HG03432 (cell line): ENCODE data around the gene SH2D1A.
"Not testable (repeated sequence)": the region's sequence is repeated elsewhere in the genome, so short reads cannot be mapped to it uniquely, and the experiment has no call there.

Source experiments
- ATAC-seq: cut with Tn5 transposase; IDR thresholded peaks from one replicate; pipeline ENCODE4 v1.9.1; 2021; ENCODE audit warnings: mild to moderate bottlenecking, moderate library complexity; ENCODE audit not compliant: unreplicated experiment

The SH2D1A gene

DNA sequence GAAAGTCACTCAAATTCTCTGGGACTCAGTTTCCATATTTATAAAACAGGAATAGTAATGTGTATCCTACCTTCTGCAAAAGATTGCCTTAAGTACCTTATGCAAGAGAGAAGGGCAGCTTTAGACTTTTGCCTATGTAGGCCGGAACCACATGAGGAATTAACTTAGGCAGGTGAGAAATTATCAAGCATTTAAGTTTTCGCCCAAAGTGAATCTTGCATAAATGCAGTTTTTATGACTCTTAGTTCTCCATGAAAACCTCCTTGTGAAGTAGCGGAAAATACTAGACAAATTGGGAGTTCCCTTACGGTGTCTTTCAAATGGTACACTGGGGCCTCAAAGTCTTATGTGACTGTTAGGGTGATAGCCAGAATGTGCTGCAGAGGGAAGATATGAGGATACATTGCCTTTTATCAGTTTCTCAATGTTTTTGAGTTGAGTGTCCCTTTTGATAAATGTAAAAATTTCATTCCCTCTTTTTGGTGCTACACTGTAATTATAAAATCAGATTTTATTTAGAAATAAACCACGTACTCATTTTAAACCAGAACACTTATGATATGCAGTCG is 2.6 kb downstream of the SH2D1A start:
- no peak for ATAC-seq

DNA sequence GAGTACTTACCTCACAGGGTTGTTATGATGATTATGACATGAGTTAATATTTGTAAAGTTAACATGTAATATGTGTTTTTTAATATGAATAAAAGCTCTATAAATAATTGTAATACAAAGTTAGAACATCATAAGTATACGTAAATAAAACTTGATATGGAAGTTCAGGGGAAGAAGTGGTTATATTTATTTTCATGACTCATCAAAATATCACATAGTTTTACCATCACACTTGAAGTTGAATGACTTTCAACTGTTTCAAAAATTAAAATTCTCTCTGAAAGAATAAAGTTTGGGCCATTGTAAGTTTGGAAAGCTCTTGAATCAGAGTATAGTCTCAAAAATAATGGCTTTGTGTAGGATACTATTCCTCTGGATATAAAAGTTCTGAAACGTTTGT is 8.3 kb downstream of the SH2D1A start:
- no peak for ATAC-seq

DNA sequence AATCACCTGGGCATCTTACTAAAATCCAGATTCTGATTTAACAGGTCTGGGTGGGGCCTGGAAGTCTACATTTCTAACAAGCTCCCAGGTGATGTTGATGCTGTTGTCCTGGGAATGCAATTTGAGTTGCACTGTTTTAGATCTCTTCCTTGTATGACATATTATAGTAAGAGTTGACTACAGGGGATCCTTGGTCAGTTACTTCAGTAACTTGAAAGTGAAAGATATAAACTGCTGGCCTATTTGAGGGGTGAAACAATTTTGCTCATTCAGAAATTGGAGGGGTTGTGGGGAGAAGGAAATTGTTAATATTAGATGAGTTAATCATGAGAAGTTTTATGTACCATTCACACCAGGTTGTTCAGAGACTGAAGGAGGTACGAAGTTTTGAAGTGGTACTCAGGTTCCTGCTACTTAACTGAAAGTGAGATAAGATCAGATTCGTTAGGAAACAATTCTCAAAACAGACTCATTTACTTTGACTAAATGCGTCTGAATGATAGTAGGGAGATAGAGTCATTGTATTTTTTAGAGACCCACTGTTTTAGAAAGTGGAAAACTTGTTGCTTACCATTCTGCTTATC is 12.5 kb downstream of the SH2D1A start:
- peak; percentile 68 for ATAC-seq

DNA sequence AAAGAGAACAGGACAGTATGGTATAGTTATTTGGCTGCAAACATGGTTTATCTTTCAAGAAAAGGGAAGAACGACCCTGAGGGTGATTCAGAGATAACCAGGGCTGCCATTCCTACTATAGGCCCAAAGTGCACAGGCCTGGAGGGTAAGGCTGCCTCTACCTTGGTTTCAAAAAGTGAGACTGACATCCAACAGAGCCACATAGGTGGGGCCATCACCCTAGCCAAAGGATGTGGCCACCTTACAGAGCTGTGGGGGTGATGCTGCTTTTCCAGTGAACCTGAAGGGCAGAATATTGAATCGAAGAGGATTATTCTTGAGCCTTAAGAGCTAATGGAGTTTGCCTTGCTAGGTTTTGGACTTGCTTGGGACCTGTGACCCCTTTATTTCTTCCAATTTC is 15.7 kb downstream of the SH2D1A start:
- no peak for ATAC-seq

DNA sequence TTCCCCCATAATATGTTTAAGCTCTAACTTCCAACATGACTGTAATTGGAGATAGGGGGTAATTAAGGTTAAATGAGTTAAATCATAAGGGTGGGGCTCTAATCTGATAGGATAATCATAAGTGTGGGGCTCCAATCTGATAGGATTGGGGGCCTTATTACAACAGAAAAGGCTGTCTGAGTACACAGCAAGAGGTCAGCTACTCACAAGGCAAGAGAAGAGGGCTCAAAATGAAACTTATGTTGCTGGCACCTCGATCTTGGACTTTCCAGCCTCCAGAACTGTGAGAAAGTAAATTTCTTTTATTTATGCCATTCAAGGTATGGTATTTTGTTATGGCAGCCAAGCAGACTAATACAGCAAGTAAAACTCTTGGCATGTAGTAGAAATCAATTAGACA is 16.4 kb downstream of the SH2D1A start:
- no peak for ATAC-seq

DNA sequence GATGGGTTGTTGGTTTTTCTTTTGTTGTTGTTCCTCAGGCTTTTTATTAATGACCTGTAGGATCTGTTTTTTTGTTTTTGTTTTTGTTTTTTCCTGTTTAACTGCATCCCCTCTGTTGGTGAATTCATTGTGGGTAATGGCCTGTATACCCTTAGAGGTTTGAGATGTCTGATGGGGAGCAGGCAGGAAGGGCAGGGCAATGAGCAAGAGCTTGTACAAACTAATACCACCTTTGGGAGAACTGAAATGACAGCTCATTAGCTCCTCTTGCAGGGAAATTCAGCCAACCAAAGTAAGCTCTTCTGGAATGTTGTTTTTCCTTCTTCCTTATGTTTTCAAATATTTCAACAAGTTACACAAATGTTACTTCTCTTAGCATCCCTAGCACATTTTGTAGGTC is 23.4 kb downstream of the SH2D1A start:
- ATAC-seq: no peak

DNA sequence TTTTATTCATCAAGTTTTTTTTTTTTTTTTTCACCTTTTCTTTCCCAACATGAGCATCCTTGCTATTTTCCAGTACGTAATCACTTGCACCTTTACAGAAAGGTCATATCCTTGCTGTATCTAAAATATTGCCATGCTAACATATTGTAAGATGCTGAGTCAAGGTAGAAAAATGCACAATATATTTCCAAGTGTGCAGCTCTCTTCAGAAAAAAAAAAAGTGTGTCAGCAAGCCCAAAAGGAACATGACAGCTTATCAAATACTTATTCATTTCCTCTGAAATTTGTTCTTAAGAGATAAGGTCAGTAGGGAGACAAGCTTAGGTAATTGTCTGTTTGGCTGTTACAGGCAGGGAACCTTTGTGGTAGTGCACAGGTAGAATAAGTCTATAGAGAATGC is 27.0 kb downstream of the SH2D1A start:
- ATAC-seq: no peak

DNA sequence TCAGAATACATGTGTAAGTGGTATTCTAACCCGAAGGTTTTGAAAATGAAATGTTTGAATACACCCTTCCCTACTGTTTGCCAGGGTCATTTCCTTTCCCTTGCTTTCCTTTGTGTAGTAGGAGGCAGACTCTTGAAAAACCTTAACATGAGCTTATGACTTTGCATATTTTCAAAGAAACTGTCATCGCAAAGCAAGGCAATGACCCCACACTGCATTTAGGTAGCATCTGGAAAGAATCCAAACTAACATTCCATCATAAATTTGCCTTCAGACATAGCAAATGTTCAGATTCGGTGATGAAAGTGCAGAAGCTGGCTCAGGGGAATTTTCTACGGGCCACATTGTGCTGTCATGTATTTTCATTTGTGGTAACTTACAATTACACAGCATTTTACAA is 32.3 kb downstream of the SH2D1A start:
- no peak for ATAC-seq

DNA sequence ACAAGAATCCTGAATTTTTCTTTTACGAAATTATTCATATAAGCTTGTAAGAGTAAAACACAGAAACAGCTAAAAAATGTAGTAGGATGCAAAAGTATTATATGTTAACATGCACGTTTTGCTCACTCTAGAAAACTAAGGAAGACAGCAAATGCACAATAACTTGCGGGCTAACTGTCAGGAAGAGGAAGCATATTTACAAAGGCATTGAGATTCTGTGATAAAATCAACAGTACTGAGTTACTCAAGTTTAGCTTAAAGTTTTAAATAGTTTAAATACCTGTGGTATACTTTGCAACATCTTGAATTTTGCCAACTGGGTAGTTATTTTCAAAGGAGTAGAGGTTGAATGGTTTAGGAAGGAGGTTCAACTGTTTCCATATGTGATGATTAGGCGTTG is 37.0 kb downstream of the SH2D1A start:
- ATAC-seq: no peak

DNA sequence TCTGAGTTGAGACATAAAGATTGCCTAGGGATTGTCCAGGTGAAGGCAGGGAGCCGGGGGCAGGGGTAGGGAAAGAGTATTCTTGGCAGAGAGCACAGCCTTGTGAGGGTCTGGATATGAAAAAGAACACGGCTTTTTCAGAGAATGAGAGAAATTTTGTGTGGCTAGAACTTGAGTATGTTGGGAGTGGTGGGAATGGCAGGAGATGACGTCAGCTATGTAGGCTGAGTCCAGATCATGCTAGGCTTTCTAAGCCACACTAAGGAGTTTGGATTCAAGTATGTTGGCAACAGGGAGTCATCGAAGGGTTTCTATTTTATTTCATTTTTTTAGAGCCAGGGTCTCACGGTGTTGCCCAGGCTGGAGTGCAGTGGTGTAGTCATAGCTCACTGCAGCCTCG is 40.0 kb downstream of the SH2D1A start:
- ATAC-seq: no peak

DNA sequence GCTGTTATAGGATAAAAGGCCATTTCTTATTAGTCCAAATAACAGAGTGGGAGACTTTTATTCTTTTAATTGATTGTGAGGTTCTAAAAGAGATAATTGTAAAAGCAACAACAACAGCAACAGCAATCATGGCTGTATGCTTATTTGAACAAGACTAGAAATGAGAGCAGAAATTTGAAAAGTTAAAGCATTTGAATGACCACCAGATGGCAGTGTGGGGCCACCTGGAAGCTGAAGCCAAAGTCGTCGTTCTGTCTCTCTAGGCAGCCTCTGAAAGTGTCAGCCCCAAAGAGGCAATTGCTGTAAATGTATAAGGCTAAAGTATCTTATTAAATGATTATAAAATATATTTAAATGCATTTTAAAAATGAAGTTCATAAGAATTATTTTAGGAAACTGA is 42.2 kb downstream of the SH2D1A start:
- ATAC-seq: peak; percentile 70

DNA sequence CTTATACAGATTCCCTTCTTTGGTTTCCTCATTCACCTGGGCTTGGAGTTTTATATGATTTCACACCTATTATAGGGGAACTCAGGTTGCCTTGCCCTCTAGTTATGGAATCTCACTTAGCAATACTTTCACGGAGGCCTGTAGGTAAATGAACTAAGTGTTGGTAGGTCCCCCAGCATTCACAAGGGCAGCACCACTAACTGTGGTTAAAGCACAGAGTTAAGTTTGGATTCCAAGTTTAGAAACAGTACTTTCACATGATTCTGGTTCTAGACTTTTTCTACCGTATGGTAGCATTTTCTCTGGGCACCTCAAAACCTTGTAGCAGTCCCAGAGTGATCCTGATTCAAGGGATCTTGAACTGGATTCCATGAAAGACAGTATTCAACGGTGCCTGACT is 46.4 kb downstream of the SH2D1A start:
- ATAC-seq: peak; percentile 42

DNA sequence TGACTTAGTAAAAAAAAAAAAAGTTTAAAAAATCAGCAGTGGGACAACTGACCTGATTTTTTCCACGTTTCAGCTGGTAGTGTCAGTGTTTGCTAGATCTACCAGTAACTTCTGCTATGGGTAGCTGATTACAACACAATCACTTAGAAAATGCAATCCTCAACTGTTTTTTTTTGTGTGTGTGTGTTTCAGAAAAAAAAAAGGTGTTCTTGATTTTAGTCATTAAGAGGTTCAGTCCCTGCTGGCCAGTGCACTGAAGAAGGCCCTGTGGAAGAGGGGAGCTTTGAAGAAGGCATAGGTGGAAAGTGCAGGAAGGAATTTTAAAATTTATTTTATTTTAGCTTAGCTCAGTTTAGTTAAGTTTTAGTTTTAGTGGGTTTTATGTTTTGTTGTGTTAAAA is 46.9 kb downstream of the SH2D1A start:
- ATAC-seq: no peak

DNA sequence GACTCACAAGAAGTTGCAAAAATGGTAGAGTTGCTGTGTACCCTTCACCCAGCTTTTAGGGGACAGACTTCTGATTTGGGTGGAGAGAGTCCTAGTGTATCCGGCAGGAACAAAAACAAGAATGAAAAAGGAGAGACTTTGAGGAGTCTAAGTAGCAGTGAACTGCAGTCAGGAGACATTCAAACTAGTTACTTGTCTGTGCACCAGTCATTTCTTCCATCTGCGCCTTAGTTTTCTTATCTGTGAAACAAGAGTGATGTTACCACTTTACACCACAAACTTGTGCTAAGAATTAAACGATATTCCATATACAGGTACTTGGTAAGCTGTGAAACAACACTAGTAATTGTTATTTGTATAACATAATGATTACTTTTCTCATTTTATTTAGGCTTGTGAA is 47.3 kb downstream of the SH2D1A start:
- no peak for ATAC-seq

DNA sequence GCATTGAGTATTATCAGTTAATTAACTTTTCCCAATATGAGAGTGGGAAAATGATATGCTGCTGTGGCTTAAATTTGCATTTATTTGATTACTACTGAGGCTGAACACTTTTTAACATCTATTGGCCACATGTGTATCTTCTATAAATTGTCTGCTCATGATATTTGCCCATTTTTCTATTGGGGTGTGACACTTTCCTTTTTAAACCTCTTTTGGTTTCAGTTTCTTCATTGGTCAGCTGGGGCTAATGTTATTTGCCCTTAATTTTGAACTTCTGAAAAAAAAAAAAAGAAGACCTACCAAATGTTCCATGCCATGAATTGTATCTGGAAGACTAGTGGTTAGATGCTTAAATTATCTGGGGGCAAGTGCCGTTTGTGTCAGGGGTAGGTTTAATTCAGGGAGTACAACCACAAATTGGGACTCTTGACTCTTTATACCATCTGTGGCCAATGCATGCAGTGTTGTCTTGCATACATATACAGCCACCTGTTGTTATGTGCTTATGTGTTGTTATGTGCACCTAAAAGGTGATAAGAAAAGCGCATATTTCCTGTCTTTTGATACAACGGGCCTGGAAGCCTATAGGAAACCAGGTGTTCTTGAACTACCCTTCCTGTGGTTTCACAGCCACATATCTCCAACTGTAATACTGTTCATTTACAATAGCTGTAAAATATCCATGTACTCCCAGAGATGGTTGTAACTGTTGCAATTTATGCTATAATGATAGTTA is 49.0 kb downstream of the SH2D1A start:
- ATAC-seq: peak; percentile 75

DNA sequence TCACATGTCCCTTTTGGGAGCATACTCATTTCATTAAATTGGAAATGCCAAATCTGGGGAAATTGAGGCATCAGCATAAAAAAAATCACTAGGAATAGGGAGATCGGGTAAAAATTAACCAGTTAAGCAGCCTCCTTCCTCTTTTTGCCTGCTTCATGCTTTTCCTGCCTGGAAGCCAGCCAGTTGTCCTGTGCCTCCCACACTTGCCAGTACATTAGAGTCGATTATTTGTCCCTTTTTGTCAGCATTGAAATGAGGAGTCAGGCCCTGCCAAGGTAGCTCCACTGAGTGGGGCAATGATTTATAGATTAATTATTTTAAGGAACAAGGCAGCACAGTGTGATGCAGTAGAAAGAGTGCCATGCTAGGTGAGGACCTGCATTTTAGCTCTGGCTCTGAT is 55.3 kb downstream of the SH2D1A start:
- no peak for ATAC-seq

DNA sequence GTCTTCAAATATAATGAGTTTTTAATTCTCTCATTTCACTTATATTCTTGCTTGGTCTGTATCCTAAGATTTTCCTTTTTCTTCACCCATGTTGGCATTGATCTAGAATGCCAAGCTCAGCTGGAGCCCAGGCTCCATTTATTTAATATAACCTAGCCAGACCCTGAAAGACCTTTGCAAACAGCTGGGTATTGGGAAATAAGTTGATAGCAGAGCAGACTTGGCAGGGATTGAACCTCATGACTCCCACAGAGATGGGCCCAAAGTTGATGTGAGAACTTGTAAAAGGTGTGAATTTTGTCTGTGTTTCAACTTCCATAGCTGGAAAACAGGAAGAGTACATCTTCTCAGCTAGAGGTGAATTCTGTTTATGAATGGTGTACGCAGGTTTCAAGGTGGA is 59.5 kb downstream of the SH2D1A start:
- no peak for ATAC-seq

DNA sequence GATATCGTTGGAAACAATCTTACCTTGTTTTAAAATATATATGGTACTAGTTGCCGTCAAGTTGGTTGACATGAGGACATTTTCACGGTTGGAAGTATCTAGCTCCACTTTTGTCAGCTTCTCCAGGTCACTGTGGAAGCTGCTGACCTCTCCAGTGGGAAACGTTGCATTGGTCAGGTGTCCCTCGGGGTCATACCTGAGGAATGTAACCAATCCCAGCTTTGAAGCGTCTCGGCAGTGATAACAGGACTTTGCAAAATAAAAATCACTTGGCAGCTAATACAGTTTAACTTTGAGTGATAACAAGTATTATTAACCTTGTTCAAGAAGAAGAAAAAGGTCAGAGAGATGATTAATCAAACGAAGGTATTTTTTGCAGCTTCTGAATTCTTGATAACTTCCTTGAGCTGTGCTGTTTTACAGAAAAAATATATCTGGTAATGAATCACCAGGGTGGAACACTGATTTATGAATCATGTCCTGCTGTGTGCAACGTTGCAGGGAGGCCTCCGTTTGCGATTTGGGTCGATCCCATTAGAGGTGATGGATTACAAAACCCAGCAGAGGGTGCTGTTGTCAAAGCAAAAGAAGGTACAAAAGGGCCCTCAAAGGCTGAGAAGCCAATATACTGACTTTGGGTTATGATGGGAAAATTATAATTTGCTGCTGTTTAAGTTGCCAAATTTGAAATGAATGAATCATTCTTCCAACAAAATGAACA is 60.1 kb downstream of the SH2D1A start:
- peak; percentile 95 for ATAC-seq

DNA sequence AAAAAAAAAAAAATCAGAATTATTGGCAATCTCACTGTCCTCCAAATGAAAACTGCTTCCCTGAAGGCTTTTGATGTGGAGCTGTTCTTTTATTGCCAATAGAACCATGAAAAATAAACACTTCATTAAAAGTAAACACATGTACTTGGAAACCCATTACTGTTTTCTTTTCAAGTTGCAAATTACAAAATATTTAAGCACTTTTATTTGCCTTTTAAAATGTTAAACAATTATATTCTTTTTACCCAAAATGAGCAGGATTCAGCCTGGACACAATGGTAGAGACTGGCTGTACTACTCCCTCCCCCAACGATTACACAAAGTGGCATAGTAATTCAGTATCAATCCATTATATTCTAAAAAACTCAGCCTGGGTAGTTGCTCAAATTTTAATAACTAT is 60.9 kb downstream of the SH2D1A start:
- ATAC-seq: no peak

DNA sequence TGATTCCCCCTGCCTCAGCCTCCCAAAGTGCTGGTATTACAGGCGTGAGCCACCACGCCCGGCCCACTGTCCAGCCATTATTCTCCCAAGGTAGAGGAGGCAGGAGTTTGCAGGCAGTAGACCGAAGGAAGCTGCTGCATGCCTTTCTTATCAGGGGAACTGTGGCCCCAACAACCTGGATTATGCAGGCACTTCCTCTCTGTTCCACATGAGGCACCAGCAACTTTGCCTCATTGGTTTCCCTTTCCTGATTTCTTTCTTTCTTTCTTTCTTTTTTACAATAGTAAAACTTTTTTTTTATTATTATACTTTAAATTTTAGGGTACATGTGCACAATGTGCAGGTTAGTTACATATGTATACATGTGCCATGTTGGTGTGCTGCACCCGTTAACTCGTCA is 62.0 kb downstream of the SH2D1A start:
- not testable (repeated sequence) for ATAC-seq

DNA sequence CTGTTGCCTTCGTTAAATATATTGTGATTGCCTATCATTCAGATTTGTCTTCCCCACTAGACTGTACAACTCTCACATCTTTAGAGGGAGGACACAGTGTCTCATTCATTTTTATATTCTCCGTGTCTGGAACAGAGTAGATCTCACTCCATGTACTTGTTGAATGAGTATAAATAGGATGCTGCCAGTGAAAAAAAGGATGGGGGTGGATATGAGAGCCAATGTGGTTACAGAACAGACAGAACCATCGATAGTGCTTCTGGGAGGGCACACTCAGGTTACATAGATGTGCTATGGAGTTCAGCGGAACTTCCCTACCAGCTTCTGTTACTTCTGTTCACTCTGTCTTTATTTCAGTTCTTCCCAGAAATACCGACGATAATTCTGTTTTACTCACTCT is 66.9 kb downstream of the SH2D1A start:
- ATAC-seq: no peak

DNA sequence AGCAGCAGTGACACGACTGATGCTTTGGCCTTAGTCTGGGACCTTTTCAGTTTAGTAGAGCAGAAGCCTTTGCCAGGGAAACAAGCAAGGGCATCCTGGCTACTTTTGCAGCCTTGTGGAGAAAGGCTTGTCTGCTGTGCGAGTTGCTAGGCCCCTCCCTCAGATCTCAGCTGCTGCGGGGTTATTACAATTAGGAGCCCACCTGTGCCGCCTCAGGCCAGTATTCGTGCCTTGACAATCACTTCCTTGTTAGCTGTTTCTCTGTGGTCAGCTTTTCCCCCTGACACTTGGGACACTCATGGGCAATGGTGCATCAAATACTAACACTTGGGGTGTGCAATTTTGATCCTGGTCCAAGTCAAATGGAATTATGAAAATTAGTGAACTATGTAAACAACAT is 67.9 kb downstream of the SH2D1A start:
- ATAC-seq: no peak
